Activated CD8-positive, alpha-beta memory T cell treated with anti-CD3 and anti-CD28 coated beads, Interleukin-2, amount 50 U/mL, for 24 hours (primary cell): ENCODE results near the gene BTBD17.

Source experiments
- DNase-seq: peaks from one replicate; pipeline ENCODE4 v3.0.0-alpha.2; 2020; ENCODE audit errors: extremely low read depth

The BTBD17 gene

GRCh38 chr17:74387365-74388218 lies 25.9 kb upstream of the BTBD17 start:
- DNase-seq = no peak

- no peak for DNase-seq
These were observed 24.7 kb upstream of the BTBD17 start for GRCh38 chr17:74386386-74386785.

- DNase-seq = no peak
These were observed 23.5 kb upstream of the BTBD17 start for GRCh38 chr17:74385201-74385600.

GRCh38 chr17:74383141-74383540 lies 21.5 kb upstream of the BTBD17 start:
- DNase-seq = no peak

GRCh38 chr17:74380959-74381808 lies 19.5 kb upstream of the BTBD17 start:
- DNase-seq = no peak

- DNase-seq = no peak
These were observed 18.7 kb upstream of the BTBD17 start for GRCh38 chr17:74380086-74380958.

GRCh38 chr17:74379495-74380085 lies 17.9 kb upstream of the BTBD17 start:
- DNase-seq = peak; percentile 85

- no peak for DNase-seq
These were observed 13.2 kb upstream of the BTBD17 start for GRCh38 chr17:74374858-74375257.

- DNase-seq = no peak
These were observed 12.4 kb upstream of the BTBD17 start for GRCh38 chr17:74373838-74374606.

GRCh38 chr17:74372426-74372825 lies 10.8 kb upstream of the BTBD17 start:
- DNase-seq = no peak

GRCh38 chr17:74371653-74372147 lies 10.0 kb upstream of the BTBD17 start:
- DNase-seq = no peak

GRCh38 chr17:74369665-74370490 lies 8.2 kb upstream of the BTBD17 start:
- no peak for DNase-seq

GRCh38 chr17:74369221-74369620 lies 7.6 kb upstream of the BTBD17 start:
- no peak for DNase-seq

GRCh38 chr17:74368341-74369081 lies 6.8 kb upstream of the BTBD17 start:
- peak; percentile 45 for DNase-seq

- DNase-seq = no peak
These were observed 5.5 kb upstream of the BTBD17 start, which contains the start of gene GPR142 for GRCh38 chr17:74367206-74367605. TSS of gene GPR142 (plus strand) at chr17:74367506. CDS start at chr17:74369541, 2,035 bp downstream.

- no peak for DNase-seq
These were observed 1.3 kb upstream of the BTBD17 start for GRCh38 chr17:74362810-74363498.

GRCh38 chr17:74362069-74362405 lies 369 bp upstream of the BTBD17 start:
- no peak for DNase-seq

GRCh38 chr17:74360899-74361229 lies 804 bp downstream of the BTBD17 start:
- DNase-seq = no peak
